Fibroblast of lung (primary cell): ENCODE data around the gene ANGEL2. TPM values are rescaled to one million over a fixed set of nuclear protein-coding genes. Genes with fewer than 3 reads are reported as not detected.

Source experiments
- DNase-seq, 2 donors: peaks; one replicate each; pipeline versions ENCODE4 v3.0.0 to v3.0.0-alpha.2; 2010; ENCODE audit warnings: low read depth in 2 of 2
- H2AFZ ChIP-seq: 2 replicates; pipeline ENCODE4 v1.5.1; 2012; ENCODE audit warnings: low read length, control low read depth, inconsistent platforms
- H3K27ac ChIP-seq: 2 replicates; pipeline ENCODE4 v1.5.1; 2011; ENCODE audit warnings: low read length, control low read depth; ENCODE audit not compliant: insufficient read depth
- H3K27me3 ChIP-seq: 2 replicates; pipeline ENCODE4 v1.5.1; 2011; ENCODE audit warnings: mild to moderate bottlenecking, low read length; ENCODE audit not compliant: control insufficient read depth, insufficient read depth
- H3K36me3 ChIP-seq: 2 replicates; pipeline ENCODE4 v1.5.1; 2011; ENCODE audit warnings: low read length; ENCODE audit not compliant: control insufficient read depth, insufficient read depth
- H3K4me1 ChIP-seq: 2 replicates; pipeline ENCODE4 v1.5.1; 2011; ENCODE audit warnings: low read length; ENCODE audit not compliant: control insufficient read depth, insufficient read depth; ENCODE audit errors: extremely low read depth
- H3K4me2 ChIP-seq: 2 replicates; pipeline ENCODE4 v1.5.1; 2011; ENCODE audit warnings: low read length, control low read depth; ENCODE audit not compliant: insufficient read depth; ENCODE audit errors: extremely low read depth
- H3K4me3 ChIP-seq, 4 experiments: fragments of 200-600 bp in 1 of 4; sonication (generic) in 1 of 4; replicated peaks in 1 of 4; 2 replicates each; pipeline ENCODE4 v1.5.1; 2011 to 2016; ENCODE audit warnings: low read length in 4 of 4, low read depth in 3 of 4, mild to moderate bottlenecking in 3 of 4, control low read depth in 2 of 4, inconsistent platforms in 1 of 4, mixed read lengths in 1 of 4; ENCODE audit not compliant: insufficient read depth in 1 of 4; ENCODE audit errors: control extremely low read depth in 1 of 4
- H3K79me2 ChIP-seq: 2 replicates; pipeline ENCODE4 v1.5.1; 2012; ENCODE audit warnings: mild to moderate bottlenecking, low read length, inconsistent platforms; ENCODE audit not compliant: control insufficient read depth, insufficient read depth
- H3K9ac ChIP-seq: 2 replicates; pipeline ENCODE4 v1.5.1; 2011; ENCODE audit warnings: mild to moderate bottlenecking, low read length, control low read depth; ENCODE audit not compliant: insufficient read depth
- H3K9me3 ChIP-seq: 2 replicates; pipeline ENCODE4 v1.5.1; 2012; ENCODE audit warnings: low read depth, low read length; ENCODE audit not compliant: control insufficient read depth, insufficient read depth
- H4K20me1 ChIP-seq: 2 replicates; pipeline ENCODE4 v1.5.1; 2011; ENCODE audit warnings: low read length; ENCODE audit not compliant: control insufficient read depth, insufficient read depth; ENCODE audit errors: extremely low read depth
- EZH2 ChIP-seq: IDR thresholded peaks from 2 replicates; pipeline ENCODE4 v1.5.1; 2012; ENCODE audit warnings: low read length, control low read depth, mild to moderate bottlenecking; ENCODE audit errors: missing control alignments
- polyA plus RNA-seq, 2 donors: library from polyadenylated mRNA; depleted of rRNA in 1 of 2; stranded (reverse) in 1 of 2; unstranded in 1 of 2; fragments of >200 nt; gene quantifications; 2 replicates each; pipeline ENCODE4 v1.2.1, GENCODE V29; 2011 to 2012; ENCODE audit warnings: missing spikeins in 1 of 2
- total RNA-seq: library from RNA; depleted of rRNA; stranded (reverse); fragments of >200 nt; gene quantifications from 2 replicates; pipeline ENCODE4 v1.2.1, GENCODE V29; 2014
- TF ChIP-seq, protein P1 (sequence below), 2 donors: IDR thresholded peaks in 1 of 2; conservative IDR thresholded peaks in 1 of 2; 1 replicate in 1 of 2; 2 replicates in 1 of 2; pipeline ENCODE4 v1.5.1; 2011 to 2012; ENCODE audit warnings: low read length in 2 of 2, control low read depth in 1 of 2, inconsistent platforms in 1 of 2, low read depth in 1 of 2, mild to moderate bottlenecking in 1 of 2

Gene ANGEL2
- total and polyA plus RNA-seq, 2 donors (not counting 1 experiment from before 2014, with no cell fraction given) = 21.1 to 71.5 TPM

- Histone ChIP-seq H3K4me2 (no peak overlapping the region), H3K27ac (no peak overlapping the region), H3K4me3 (no peak overlapping the region), H3K27me3 (peaks cover 51% of the 10 kb centered on the region), H4K20me1 (no peaks in the 10 kb centered on the region), H2AFZ (no peak overlapping the region), H3K9me3 (no peaks in the 10 kb centered on the region), H3K36me3 (no peaks in the 10 kb centered on the region), H3K4me1 (peaks cover 2% of the 10 kb centered on the region), H3K9ac (no peak overlapping the region), H3K79me2 (no peaks in the 10 kb centered on the region)
- TF ChIP-seq, protein P1, sequence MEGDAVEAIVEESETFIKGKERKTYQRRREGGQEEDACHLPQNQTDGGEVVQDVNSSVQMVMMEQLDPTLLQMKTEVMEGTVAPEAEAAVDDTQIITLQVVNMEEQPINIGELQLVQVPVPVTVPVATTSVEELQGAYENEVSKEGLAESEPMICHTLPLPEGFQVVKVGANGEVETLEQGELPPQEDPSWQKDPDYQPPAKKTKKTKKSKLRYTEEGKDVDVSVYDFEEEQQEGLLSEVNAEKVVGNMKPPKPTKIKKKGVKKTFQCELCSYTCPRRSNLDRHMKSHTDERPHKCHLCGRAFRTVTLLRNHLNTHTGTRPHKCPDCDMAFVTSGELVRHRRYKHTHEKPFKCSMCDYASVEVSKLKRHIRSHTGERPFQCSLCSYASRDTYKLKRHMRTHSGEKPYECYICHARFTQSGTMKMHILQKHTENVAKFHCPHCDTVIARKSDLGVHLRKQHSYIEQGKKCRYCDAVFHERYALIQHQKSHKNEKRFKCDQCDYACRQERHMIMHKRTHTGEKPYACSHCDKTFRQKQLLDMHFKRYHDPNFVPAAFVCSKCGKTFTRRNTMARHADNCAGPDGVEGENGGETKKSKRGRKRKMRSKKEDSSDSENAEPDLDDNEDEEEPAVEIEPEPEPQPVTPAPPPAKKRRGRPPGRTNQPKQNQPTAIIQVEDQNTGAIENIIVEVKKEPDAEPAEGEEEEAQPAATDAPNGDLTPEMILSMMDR (conservative IDR thresholded peaks at IDR 0.05 in 1 of 2, IDR thresholded peaks at IDR 0.05 in 1 of 2; ENCODE audit: low read depth in 1 of 2, low read length in 2 of 2) = no peak
- TF ChIP-seq EZH2 = no peak
- DNase-seq = no peak
Measured at GRCh38 chr1:212953321-212953720, 62.3 kb downstream of the ANGEL2 start.

- Histone ChIP-seq H3K9me3 (no peaks in the 10 kb centered on the region), H3K79me2 (no peaks in the 10 kb centered on the region), H3K27me3 (peaks cover 51% of the 10 kb centered on the region), H2AFZ (no peak overlapping the region), H3K4me3 (no peak overlapping the region), H3K4me2 (no peak overlapping the region), H3K9ac (no peak overlapping the region), H3K27ac (no peak overlapping the region), H4K20me1 (no peaks in the 10 kb centered on the region), H3K4me1 (peaks cover 2% of the 10 kb centered on the region), H3K36me3 (no peaks in the 10 kb centered on the region)
- no peak for DNase-seq
- TF ChIP-seq, protein P1 (conservative IDR thresholded peaks at IDR 0.05 in 1 of 2, IDR thresholded peaks at IDR 0.05 in 1 of 2; ENCODE audit: low read depth in 1 of 2, low read length in 2 of 2) = no peak
- TF ChIP-seq EZH2 = peak; percentile 33
Measured at GRCh38 chr1:212952641-212952976, 63.1 kb downstream of the ANGEL2 start.

DNA sequence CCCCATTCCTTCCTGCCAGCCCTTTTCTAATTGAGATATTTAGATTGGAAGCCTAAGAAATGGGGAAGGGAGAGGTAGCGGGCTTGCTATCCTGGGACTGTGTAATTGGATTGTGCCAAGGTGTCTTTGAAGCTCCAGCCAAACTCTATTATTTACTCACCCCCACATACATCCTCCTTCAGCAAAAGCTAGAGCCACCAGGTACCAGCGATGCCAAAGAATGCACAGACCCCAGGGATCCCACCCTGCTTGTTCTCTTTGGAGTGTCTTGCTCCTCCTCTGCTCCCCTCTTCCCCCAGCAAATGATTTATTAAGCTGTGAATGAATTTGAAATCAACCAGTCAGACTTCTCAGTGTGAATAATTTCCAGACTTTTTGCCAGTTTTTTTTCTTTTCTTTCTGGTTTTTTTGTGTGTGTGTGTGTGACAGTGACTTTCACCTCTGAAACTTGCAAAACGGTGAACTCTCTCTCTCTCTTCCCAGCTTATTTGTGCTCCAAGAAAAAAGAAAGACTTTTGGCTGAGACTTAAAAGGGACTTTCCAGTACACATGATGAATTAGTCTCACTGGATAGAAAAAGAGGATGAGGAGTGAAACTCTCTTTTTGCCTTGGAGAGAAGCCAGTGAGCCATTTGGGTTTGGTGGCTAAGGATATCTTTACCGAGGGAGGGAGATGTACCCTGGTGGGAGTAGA lies 63.6 kb downstream of the ANGEL2 start:
- no peak overlapping the region for H3K4me2 ChIP-seq
- H3K36me3 ChIP-seq = no peaks in the 10 kb centered on the region
- H3K4me3 ChIP-seq = peak overlapping the region in 1 of 4 experiments; percentile 26
- H2AFZ ChIP-seq = no peak overlapping the region
- TF ChIP-seq, protein P1 (conservative IDR thresholded peaks at IDR 0.05 in 1 of 2, IDR thresholded peaks at IDR 0.05 in 1 of 2; ENCODE audit: low read depth in 1 of 2, low read length in 2 of 2) = no peak
- TF ChIP-seq EZH2 = peak; percentile 33
- no peak overlapping the region for H3K9ac ChIP-seq
- peak in 1 of 2 donors; percentile 17 for DNase-seq
- peaks cover 51% of the 10 kb centered on the region for H3K27me3 ChIP-seq
- no peaks in the 10 kb centered on the region for H3K79me2 ChIP-seq
- peaks cover 2% of the 10 kb centered on the region for H3K4me1 ChIP-seq
- H3K9me3 ChIP-seq = no peaks in the 10 kb centered on the region
- no peaks in the 10 kb centered on the region for H4K20me1 ChIP-seq
- no peak overlapping the region for H3K27ac ChIP-seq
